Measurements from ENCODE around the gene TOPAZ1.
"Not testable (repeated sequence)": the region's sequence is repeated elsewhere in the genome, so short reads cannot be mapped to it uniquely, and the experiment has no call there.

TOPAZ1 gene

DNA sequence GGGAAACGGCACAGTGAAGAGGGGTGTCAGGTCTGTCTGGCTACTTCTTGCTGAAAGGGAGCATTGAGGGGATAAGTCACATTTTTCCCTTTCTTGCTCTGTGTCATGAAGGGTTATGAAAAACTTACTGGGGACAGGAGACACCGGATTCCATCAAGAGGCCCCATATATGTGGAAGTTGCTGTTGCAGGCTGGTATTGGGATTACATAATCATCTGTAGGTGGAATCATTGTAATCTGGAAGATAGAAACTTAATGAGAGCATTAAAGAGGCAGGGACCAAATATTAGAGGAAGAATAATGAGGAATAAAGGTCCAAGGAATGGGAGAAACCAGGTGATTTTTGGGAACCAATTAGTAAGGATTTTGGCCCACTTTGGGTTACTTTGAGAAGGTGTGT lies 92.6 kb downstream of the TOPAZ1 start:
- no peak for DNase-seq (ENCODE audit: low read depth)

DNA sequence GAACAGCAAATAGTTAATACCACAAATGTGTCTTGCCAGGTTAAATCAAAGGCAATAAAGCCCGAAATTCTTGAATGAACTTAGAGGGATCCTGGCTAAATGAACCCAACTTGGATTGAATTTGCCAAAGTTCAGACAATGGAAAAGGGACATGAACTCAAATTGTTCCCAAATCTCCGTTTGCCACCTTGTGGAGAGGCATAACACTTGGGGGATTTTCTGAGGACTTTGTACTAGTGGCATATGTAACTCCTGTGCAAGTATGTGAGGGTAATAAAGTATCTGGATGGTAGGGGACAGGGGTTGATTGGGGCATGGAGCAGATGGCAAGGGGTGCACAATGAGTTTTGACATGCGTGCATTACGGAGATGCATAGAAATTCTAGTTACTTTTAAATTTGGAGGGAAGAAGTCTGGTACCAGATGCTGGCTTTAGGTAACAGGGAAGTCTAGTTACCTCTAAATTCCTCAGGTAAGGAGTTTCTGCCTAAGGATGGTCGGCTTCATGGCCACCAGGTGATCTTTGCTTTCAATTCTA lies 95.6 kb downstream of the TOPAZ1 start:
- DNase-seq (ENCODE audit: low read depth), result no peak

DNA sequence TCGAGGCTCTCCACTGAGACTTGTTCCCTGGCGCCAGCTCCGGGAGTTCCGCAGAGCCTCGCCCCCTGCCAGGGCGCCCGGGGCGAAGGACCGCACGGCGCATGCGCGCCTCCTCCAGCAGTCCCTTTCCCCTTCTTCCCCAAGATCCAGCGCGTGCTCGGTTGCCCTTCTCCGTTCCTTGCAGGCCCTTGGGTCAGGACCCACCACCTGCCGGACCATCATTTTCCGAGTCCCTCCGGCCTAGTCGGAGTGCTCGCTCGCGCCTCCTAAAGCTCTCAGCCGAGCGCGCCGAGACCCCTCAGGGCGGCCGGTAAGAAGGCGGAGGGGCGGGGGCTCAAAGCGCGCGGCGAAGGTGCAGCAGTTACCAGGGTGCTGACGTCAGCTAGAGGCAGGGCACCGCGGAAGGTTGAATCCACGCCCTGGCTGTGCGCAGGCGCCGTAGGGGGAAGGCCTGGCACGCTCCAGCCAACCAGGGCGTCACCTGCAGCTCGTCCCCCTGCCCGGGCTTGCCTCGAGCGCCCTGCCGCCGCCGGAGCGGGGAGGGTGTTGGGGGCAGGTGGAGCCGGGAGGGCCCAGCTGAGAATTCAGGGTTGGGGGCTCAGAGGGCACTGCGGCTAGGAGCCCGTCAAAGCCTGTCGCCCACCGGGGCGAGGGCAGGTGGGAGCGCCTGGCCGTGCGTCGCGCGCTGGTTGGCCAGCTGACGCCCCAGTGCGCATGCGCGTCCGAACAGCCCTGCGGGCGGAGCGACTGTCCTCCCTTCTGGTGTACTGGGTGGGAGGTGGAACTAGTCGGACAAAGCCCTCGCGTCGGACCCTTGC lies 96.5 kb downstream of the TOPAZ1 start, which contains the start of gene TCAIM:
Gene TCAIM, plus strand, starts transcription at position 757 of the 818 bp plus-strand sequence. CDS start 16,017 bp downstream, outside the sequence.
- peak; percentile 99 for DNase-seq (ENCODE audit: low read depth)

DNA sequence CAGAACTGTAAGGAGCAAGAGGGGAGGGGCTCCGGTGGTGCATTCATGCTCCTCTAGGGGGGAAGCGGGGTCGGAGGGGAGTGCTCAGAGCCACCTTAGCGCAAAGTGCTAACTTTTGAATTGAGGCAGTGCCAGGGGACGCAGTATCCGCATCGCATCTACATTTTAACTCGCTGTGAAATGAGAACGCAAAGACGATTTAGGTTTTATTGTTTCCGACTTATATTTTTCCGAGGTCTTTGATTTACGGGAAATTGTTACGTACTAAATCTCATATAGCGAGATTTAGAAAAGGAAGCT lies 97.1 kb downstream of the TOPAZ1 start:
- DNase-seq (ENCODE audit: low read depth), result no peak

DNA sequence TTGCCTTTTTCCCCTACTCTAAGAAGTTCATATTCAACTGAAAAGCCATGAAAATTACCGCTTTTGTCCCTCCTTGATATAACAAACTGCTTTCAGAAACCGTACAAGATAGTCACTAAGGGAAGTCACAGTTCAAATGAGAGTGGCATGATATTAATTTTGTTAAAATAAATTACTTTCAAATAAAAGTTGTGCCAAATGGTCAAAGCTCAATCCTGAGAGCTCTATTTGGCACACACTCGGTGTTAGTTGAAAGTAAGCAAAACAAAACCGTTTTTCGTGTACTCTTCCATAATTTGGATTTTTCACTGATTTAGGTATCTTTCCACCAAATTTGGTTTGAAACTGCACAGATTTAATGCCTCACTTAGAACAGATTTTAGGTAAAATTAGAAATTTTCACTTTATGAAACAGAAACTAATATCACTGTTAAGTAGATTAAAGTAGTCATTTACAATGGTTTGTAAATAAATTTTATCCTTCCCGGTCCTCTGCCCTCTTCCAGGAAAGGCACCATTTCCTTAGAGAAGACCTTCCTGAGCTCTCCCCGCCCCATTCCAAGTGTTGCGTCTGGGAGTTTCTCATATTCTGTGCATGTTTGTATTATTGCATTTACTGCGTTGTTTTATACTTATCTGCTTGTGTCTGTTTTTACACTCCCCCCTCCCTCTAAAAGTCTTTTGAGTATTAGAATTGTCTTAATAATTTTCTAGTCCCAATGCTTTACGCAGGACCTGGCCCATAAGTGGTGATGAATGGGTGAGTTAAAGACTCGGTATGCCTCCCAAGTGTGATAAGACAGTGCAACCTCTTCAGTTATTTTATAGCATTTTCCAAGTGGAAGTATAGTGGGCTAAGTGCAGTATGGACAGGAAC lies 97.7 kb downstream of the TOPAZ1 start:
- no peak for DNase-seq (ENCODE audit: low read depth)

DNA sequence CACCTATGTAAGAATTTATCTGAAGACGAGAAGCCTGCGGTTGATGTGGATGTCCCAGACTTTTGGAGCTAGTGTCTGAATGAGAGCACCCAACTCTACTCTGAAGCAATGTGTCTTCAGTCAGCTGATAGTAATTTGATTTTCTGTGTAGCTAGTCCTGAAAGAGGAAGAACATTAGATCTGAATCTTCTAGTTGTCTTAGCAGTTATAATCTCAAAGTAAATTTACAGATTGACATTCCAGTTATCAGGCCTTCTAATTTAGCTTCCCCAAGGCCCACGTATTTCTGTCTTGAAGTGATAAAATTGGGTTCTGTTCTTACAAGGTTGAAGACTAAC lies 98.3 kb downstream of the TOPAZ1 start:
- no peak for DNase-seq (ENCODE audit: low read depth)

DNA sequence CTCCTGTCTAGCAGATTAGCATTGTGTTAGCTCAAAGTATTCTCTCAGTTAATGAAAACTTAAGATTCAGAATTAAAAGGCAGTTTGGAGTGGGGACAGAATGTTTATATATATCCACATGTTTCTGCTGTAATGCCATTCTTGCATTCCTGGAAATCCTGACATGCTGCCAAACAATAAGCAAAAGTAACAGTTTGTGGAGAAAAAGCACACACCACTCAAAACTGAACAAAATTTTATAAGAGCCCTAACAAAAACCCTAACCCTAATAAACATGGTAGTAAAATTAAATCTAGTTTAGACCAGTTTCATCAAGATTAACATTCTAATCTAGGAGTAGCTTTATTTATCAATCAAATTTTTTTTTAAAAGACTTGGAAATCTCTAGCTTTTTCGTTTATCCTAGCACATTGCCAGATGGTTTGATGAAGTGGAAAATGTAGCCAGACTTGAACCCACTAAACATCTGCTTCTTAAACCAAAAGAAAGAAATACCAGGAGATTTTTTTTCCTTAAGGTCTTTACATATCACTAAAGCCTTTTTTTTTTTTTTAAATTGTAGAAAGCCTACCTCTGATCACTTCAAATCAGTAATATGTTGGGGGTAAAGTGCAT lies 100.6 kb downstream of the TOPAZ1 start:
- no peak for DNase-seq (ENCODE audit: low read depth)

DNA sequence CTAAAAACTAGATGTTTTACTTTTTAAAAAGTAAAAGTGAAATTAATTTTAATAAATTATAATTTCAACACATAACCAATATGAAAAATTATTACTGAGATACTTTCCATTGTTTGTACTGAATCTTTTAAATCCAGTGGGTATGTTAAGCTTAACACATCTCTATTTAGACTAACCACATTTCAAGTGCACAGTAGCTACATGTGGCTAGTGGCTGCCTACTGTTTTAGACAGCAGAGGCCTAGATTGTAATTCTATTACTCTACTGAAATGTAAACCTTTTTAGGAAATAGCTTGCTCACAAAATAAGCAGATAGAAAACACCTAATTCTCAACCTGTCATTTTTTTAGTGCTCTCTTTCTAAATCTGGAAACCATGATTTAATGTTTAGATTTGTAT lies 101.7 kb downstream of the TOPAZ1 start:
- no peak for DNase-seq (ENCODE audit: low read depth)

DNA sequence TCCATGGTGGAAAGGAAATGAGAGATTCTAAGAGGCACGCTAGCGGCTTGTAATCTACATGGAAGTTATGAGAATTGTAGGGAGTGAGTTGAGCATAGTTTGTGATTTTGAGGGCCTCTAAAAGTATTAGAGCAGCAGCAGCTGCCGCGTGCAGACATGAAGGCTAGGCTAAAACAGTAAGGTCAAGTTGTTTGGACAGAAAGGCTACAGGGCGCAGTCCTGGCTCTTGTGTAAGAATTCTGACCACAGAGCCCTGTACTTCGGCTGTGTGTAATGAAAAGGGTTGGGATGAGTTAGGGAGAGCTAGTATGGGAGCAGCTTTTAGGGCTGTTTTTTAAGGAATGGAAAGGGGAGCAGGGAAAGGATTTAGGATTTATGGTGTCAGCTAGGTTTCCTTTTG lies 104.9 kb downstream of the TOPAZ1 start:
- not testable (repeated sequence) for DNase-seq (ENCODE audit: low read depth)

DNA sequence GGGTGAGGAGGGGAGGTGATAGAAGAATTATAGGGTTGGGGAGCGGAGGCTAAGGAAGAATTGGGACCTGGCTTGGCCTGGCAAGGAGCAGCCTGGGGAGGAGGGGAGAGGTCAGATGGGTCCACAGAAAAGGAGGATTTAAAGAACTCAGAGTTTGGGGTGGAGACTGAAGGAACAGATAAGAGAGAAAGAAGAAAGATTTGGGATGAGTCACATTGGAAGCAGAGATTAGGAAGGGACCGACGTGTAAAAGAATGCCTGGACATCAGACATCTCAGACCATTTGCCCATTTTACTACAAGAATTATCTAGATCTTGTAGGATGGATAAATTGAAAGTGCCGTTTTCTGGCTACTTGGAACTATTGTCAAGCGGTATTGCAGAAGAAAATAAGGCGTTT lies 107.3 kb downstream of the TOPAZ1 start:
- no peak for DNase-seq (ENCODE audit: low read depth)

DNA sequence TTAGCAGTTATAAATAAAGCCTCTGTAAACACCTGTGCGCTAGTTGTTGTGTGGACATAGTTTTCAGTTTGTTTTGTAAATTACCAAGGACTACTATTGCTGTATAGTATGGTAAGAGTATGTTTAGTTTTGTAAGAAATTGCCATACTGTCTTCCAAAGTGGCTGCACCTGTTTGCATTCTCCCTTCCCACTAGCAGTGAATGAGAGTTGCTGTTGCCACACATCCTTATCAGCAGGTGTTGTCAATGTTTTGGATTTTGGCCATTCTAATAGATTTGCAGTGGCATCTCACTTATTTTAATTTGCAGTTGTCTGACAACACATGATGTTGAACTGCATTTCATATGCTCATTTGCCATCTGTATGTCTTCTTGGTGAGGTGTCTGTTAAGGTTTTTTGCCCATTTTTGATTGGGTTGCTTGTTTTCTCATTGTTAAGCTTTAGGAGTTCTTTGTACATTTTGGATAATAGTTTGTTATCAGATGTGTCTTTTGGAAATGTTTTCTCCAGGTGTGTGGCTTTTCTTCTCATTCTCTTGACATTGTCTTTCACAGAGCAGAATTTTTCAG lies 111.8 kb downstream of the TOPAZ1 start:
- DNase-seq (ENCODE audit: low read depth), result no peak

DNA sequence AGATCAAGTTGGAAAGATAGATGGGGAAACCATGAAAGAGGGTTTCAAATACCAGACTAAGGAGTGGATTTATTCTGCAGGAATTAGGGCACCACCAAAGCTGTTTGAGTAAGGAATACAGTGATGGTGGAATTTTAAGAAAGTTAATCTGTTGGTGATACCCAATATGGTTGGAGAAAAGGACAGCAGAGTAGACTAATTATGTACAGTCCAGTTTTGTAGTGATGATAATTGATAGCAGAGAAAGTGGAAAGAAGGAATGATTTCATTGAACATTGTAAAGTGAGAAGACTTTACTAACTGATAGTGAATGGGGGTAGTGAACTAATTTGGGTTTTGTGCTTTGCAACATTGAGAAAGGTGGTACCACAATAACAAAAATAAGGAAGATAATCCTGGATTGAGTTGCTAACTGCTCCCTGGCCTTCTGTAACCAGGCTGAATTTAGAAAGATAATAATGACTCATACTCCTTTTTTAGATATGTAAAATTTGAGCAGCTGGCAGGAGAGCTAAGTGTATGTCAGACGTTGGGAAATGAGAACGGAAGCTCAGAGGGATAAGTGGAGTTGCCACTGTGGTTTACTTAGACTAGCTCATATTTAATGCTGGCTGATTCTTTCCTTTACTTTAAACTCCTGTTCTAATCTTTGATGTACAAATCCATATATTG lies 113.8 kb downstream of the TOPAZ1 start:
- DNase-seq (ENCODE audit: low read depth), result no peak

DNA sequence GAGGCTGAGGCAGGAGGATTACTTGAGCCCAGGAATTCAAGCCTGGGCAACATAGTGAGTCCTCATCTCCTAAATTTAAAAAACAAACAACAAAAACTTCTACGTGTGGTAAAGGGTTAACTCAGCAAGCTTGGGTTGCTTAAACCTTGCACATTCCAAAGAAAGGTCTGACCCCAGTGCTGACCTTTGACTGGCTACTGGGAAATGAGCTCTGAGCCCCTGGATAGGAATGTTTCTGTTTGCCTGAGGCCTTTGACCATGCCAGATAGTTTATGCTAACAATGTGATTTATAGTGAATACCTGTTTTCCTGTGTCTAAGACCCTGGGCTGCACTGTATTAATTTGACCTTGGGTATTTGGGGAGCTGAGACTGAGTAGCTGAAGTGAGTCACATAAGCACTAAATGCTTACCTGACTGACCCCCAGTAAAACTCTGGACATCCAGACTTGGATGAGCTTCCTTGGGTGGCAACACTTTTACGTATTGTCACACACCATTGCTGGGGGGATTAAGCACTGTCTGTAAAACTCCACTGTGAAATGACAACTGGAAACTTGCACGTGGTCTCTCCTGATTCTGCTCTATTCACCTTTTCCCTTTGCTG lies 117.6 kb downstream of the TOPAZ1 start:
- no peak for DNase-seq (ENCODE audit: low read depth)

DNA sequence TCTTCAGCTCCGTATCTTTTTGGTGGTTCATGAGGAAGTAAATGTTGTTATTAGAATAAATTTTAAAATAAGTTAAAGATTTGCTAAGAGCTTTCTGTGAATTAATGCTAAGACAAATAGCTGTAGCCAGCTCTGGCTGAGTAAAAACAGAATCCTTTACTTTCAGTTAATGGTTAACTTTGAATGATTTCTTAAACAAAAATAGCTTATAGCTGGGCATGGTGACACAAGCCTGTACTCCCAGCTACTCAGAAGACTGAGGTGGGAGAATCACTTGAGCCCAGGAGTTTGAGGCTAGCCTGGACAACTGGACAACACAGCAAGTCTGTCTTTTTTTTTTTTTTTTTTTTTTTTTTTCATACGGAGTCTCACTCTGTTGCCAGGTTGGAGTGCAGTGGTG lies 121.9 kb downstream of the TOPAZ1 start:
- DNase-seq (ENCODE audit: low read depth), result no peak

DNA sequence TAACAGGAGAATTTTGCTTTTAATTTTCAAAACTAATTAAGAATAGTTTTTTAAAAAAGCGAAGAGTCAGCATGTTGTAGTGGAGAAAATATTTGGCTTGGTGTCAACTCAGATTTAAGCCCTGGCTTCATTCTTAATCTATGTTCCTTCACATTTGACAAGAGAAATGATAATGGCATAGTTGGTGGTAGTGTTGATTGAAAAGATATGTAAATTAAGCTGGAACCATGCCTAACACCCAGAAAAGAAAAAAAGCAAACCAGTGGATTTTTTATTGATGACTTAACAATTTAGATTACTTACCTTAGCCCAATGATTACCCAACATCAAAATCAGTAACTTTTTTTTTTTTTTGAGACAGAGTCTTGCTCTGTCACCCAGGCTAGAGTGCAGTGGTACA lies 124.3 kb downstream of the TOPAZ1 start:
- DNase-seq (ENCODE audit: low read depth), result no peak

DNA sequence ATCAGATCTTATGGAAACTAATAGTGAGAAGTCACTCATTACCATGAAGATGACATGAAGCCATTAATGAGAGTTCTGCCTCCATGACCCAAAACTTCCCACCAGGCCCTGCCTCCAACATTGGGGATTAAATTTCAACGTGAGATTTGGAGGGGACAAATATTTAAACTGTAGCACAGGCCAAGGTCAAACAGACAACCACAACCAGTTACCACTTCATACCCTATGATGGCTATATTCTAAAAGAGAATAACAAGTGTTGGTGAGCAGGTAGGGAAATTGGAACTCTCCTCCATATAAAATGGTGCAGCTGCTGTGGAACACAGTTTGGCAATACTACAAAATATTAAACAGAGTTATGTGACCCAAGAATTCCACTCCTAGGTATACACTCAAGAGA lies 133.8 kb downstream of the TOPAZ1 start:
- DNase-seq (ENCODE audit: low read depth), result no peak

Measured in stimulated activated CD4-positive, alpha-beta T cell treated with anti-CD3 and anti-CD28 coated beads, Interleukin-2, amount 100 ng/mL, for 4 hours (primary cell).